Stomach smooth muscle (tissue), 2 donors: Measurements from ENCODE around the gene EPHX1.
"Not testable (repeated sequence)": the region's sequence is repeated elsewhere in the genome, so short reads cannot be mapped to it uniquely, and the experiment has no call there.

Experiments used
- H3K27ac ChIP-seq: one replicate; pipeline ENCODE4 v1.7.0; 2013; ENCODE audit warnings: mild to moderate bottlenecking, low read length, inconsistent platforms
- H3K27me3 ChIP-seq, 2 donors: one replicate each; pipeline ENCODE4 v1.7.0; 2013; ENCODE audit warnings: low read length in 2 of 2; ENCODE audit not compliant: insufficient read depth in 2 of 2, control insufficient read depth in 1 of 2
- H3K36me3 ChIP-seq, 2 donors: one replicate each; pipeline ENCODE4 v1.7.0; 2013; ENCODE audit warnings: low read length in 2 of 2; ENCODE audit not compliant: control insufficient read depth in 2 of 2, insufficient read depth in 2 of 2
- H3K4me1 ChIP-seq: one replicate; pipeline ENCODE4 v1.7.0; 2013; ENCODE audit warnings: low read length; ENCODE audit not compliant: control insufficient read depth, insufficient read depth
- H3K4me3 ChIP-seq, 2 donors: one replicate each; pipeline ENCODE4 v1.7.0; 2013; ENCODE audit warnings: low read length in 2 of 2
- H3K9ac ChIP-seq, 2 donors: one replicate each; pipeline ENCODE4 v1.7.0; 2013; ENCODE audit warnings: low read length in 2 of 2, mild to moderate bottlenecking in 1 of 2
- H3K9me3 ChIP-seq, 2 donors: one replicate each; pipeline ENCODE4 v1.7.0; 2013; ENCODE audit warnings: low read length in 2 of 2; ENCODE audit not compliant: control insufficient read depth in 2 of 2
- donor health status: healthy.
- donor health status: Pancreatic carcinoma.

Gene EPHX1

GRCh38 chr1:225777583-225778336 lies 32.2 kb upstream of the EPHX1 start, which contains the start of gene SRP9:
Gene SRP9, plus strand, starts transcription at chr1:225777826. Its CDS starts 115 bp downstream, at chr1:225777941.
- H3K27me3 ChIP-seq: no peaks in the 10 kb centered on the region
- H3K36me3 ChIP-seq: no peaks in the 10 kb centered on the region
- peaks cover 34% of the 10 kb centered on the region for H3K4me1 ChIP-seq
- peak within 1 kb of the TSS; percentile 98 to 99 for H3K9ac ChIP-seq
- no peaks in the 10 kb centered on the region for H3K9me3 ChIP-seq
- H3K27ac ChIP-seq: peak within 1 kb of the TSS; percentile 95
- peak within 1 kb of the TSS; percentile 97 to 99 for H3K4me3 ChIP-seq

GRCh38 chr1:225778337-225778669 lies 31.6 kb upstream of the EPHX1 start:
- Histone ChIP-seq H3K9me3 (no peaks in the 10 kb centered on the region), H3K4me3 (peak overlapping the region; percentile 97 to 99), H3K9ac (peak overlapping the region; percentile 98 to 99), H3K36me3 (no peaks in the 10 kb centered on the region), H3K27me3 (no peaks in the 10 kb centered on the region), H3K27ac (peak overlapping the region; percentile 95), H3K4me1 (peaks cover 29% of the 10 kb centered on the region)

- H3K9me3 ChIP-seq, H3K27me3 ChIP-seq, H3K27ac ChIP-seq, H3K36me3 ChIP-seq: not testable (repeated sequence)
- H3K4me1 ChIP-seq: peaks cover 26% of the 10 kb centered on the region
- H3K4me3 ChIP-seq: peak overlapping the region; percentile 97 to 99
- H3K9ac ChIP-seq: peak overlapping the region in 1 of 2 donors; percentile 98
These were observed 30.8 kb upstream of the EPHX1 start for GRCh38 chr1:225779165-225779564.

- peaks cover 19% of the 10 kb centered on the region for H3K4me1 ChIP-seq
These were observed 29.8 kb upstream of the EPHX1 start for GRCh38 chr1:225780134-225780533.

GRCh38 chr1:225780630-225781029 lies 29.3 kb upstream of the EPHX1 start:
- Histone ChIP-seq H3K4me1 (peaks cover 19% of the 10 kb centered on the region), H3K27me3 (no peaks in the 10 kb centered on the region), H3K4me3 (no peak overlapping the region), H3K9ac (no peak overlapping the region), H3K9me3 (no peaks in the 10 kb centered on the region), H3K27ac (no peak overlapping the region), H3K36me3 (peaks cover 0 to 5% of the 10 kb centered on the region in 2 donors)

More at GRCh38 chr1:225780134-225780533, 29.8 kb upstream of the EPHX1 start:
- no peaks in the 10 kb centered on the region for H3K9me3 ChIP-seq
- H3K9ac ChIP-seq: no peak overlapping the region
- H3K36me3 ChIP-seq: peaks cover 0 to 5% of the 10 kb centered on the region in 2 donors
- no peaks in the 10 kb centered on the region for H3K27me3 ChIP-seq
- H3K27ac ChIP-seq: no peak overlapping the region
- peak overlapping the region in 1 of 2 donors; percentile 16 for H3K4me3 ChIP-seq

GRCh38 chr1:225789142-225789541 lies 20.8 kb upstream of the EPHX1 start:
- H3K4me3 ChIP-seq, H3K27ac ChIP-seq, H3K9ac ChIP-seq, H3K9me3 ChIP-seq, H3K4me1 ChIP-seq, H3K27me3 ChIP-seq: not testable (repeated sequence)
- H3K36me3 ChIP-seq: peaks cover 27 to 33% of the 10 kb centered on the region in 2 donors

- H3K4me3 ChIP-seq: no peak overlapping the region
- peaks cover 0 to 8% of the 10 kb centered on the region in 2 donors for H3K36me3 ChIP-seq
- no peaks in the 10 kb centered on the region for H3K9me3 ChIP-seq
- H3K9ac ChIP-seq: no peak overlapping the region
- H3K27ac ChIP-seq: no peak overlapping the region
- no peaks in the 10 kb centered on the region for H3K27me3 ChIP-seq
- no peaks in the 10 kb centered on the region for H3K4me1 ChIP-seq
These were observed 15.0 kb upstream of the EPHX1 start for GRCh38 chr1:225794954-225795353.

GRCh38 chr1:225796097-225796496 lies 13.8 kb upstream of the EPHX1 start:
- not testable (repeated sequence) for H3K4me1 ChIP-seq, H3K36me3 ChIP-seq, H3K27me3 ChIP-seq, H3K9ac ChIP-seq, H3K4me3 ChIP-seq, H3K27ac ChIP-seq, H3K9me3 ChIP-seq

GRCh38 chr1:225801146-225801545 lies 8.8 kb upstream of the EPHX1 start:
- not testable (repeated sequence) for H3K9me3 ChIP-seq, H3K27me3 ChIP-seq, H3K4me3 ChIP-seq, H3K4me1 ChIP-seq, H3K9ac ChIP-seq, H3K36me3 ChIP-seq, H3K27ac ChIP-seq

GRCh38 chr1:225806249-225806648 lies 3.7 kb upstream of the EPHX1 start:
- peaks cover 7% of the 10 kb centered on the region for H3K4me1 ChIP-seq
- no peak overlapping the region for H3K9ac ChIP-seq
- no peaks in the 10 kb centered on the region for H3K9me3 ChIP-seq
- no peaks in the 10 kb centered on the region for H3K27me3 ChIP-seq
- no peak overlapping the region for H3K27ac ChIP-seq
- H3K36me3 ChIP-seq: no peaks in the 10 kb centered on the region
- no peak overlapping the region for H3K4me3 ChIP-seq

GRCh38 chr1:225806736-225807135 lies 3.2 kb upstream of the EPHX1 start:
- not testable (repeated sequence) for H3K9me3 ChIP-seq, H3K9ac ChIP-seq, H3K36me3 ChIP-seq, H3K27me3 ChIP-seq, H3K4me3 ChIP-seq, H3K27ac ChIP-seq
- peaks cover 11% of the 10 kb centered on the region for H3K4me1 ChIP-seq
